ENCODE data around the gene SERPINA12.
"Not testable (repeated sequence)": the region's sequence is repeated elsewhere in the genome, so short reads cannot be mapped to it uniquely, and the experiment has no call there.

The SERPINA12 gene

GRCh38 chr14:94489336-94489735 lies 19.9 kb downstream of the SERPINA12 start:
- no peak for DNase-seq (ENCODE audit: low spot score)

DNA sequence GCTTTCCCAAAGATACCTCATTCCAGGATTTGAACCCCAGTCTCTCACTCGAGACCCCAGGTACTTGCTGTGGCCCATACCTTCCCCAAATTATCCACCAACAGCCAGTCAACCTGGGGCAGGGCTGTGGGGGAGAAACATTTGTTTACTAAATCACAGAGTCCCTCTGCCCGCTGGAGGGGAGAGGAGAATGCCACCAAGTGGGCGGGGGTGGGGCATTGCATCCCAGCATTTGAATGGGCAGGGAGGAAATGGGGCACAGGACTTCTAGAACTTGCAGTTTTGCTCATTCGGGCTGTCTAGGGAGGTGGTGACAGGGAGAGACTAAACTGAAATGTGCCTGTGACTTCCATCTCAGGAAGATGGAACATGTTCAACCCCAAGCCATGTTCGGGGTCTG lies 22.4 kb downstream of the SERPINA12 start:
- DNase-seq (ENCODE audit: low spot score), result no peak

- DNase-seq (ENCODE audit: low spot score), result no peak
Observed at GRCh38 chr14:94485944-94486841, 23.1 kb downstream of the SERPINA12 start.

- DNase-seq (ENCODE audit: low spot score), result no peak
Observed at GRCh38 chr14:94484481-94484880, 24.8 kb downstream of the SERPINA12 start.

DNA sequence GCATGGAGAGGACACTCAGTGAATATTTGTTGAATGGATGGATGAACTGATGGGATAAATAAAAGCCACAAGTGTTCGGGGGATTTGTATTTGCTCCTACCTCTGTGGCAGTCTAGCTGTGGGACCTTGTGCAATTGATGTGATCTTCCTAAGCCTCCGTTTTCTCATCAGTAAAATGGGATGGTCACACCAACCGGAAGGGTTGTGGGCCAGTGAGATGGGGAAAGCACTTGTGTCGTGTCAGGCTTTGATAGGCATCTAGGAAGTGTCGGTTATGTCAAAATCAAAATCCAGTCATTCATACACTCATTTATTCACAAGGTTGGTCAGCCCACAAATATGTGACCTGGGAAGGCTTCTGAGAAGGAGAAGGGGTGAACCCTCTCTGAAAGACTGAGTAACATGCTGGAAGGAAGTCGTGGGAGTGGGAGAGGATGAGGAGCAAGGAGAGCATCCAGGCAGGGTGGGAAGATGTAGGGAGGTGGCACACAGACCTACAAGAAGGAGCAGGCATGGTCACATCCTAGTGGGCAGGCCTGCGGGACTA lies 25.5 kb downstream of the SERPINA12 start:
- no peak for DNase-seq (ENCODE audit: low spot score)

DNA sequence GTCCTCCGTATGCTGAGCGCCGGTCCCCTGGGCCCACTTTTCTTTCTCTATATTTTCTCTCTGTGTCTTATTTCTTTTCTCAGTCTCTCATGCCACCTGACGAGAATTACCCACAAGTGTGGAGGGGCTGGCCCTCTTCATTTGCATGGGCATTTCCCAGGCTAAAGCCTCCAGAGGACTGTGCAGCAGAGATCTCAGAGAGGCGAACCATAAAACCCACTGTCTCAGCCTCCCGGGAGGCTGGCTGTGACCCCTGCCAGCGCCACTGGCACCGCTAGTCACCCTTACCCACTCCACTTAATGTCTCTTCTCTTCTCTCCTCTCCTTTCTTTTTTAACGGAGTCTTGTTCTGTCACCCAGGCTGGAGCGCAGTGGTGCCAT lies 26.2 kb downstream of the SERPINA12 start:
- no peak for DNase-seq (ENCODE audit: low spot score)

DNA sequence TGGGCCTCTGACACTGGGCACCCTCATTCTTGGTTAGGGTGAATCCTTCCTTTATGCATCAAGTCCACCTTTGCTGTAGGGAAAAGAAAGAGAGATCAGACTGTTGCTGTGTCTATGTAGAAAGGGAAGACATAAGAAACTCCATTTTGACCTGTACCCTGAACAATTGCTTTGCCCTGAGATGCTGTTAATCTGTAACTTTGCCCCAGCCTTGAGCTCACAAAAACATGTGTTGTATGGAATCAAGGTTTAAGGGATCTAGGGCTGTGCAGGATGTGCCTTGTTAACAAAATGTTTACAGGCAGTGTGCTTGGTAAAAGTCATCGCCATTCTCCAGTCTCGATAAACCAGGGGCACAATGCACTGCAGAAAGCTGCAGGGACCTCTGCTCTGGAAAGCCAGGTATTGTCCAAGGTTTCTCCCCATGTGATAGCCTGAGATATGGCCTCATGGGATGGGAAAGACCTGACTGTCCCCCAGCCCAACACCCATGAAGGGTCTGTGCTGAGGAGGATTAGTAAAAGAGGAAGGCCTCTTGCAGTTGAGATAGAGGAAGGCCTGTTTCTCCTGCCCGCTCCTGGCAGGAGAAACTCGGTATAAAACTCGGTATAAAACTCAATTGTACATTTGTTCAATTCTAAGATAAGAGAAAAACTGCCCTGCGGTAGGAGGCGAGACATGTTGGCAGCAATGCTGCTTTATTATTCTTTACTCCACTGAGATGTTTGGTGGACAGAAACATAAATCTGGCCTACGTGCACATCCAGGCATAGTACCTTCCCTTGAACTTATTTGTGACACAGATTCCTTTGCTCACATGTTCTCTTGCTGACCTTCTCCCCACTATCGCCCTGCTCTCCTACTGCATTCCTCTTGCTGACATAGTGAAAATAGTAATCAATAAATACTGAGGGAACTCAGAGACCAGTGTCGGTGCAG lies 26.9 kb downstream of the SERPINA12 start:
- DNase-seq (ENCODE audit: low spot score), result not testable (repeated sequence)

DNA sequence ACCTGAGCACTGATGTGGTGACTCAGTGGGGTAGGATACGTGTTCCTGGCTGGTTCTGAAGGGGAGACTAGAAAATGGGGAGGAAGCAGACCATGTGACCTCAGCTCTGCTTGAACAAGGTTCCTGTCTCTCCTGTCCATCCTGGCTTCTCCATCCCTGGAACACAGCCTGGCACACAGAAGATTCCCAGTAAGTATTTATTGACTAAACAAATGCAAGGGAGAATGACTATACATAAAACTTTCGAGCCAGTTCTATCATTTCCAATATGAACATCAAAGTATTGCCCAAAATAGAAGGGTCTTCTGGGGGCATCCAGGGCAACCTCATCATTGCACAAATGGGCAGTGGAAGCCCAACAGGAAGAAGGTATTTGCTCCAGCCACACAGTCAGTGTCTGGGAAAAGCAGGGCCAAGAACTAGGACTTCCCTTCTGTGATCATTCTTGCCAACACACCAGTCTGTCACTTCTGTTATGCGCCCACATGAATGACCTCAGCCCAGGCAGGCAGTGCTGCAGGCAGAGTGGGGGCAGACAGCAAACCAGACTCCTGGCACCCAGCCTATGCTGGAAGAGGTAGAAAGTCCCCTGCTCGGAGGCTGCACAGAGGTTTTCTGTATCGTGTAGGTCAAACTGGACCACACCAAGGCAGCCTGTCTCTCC lies 27.7 kb downstream of the SERPINA12 start:
- no peak for DNase-seq (ENCODE audit: low spot score)

DNA sequence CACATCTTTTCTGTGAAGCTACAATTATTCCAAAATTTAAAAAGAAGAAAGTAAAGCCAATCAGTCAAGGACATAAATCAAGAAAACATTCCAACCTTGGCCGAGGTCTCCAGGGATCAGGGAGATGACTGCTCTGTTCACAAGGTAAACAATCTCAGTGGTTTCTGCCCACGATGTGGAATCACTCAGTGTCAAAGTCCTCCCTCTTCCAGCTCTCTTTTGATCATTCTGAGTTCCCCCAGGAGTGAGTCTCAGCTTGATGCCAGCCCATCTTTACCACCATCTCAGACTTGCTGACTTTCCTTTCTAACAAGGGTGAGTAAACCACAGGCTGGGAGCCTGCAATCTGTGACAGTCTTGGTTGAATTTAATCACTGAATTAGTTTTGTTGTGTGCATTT lies 28.5 kb downstream of the SERPINA12 start:
- DNase-seq (ENCODE audit: low spot score), result no peak

DNA sequence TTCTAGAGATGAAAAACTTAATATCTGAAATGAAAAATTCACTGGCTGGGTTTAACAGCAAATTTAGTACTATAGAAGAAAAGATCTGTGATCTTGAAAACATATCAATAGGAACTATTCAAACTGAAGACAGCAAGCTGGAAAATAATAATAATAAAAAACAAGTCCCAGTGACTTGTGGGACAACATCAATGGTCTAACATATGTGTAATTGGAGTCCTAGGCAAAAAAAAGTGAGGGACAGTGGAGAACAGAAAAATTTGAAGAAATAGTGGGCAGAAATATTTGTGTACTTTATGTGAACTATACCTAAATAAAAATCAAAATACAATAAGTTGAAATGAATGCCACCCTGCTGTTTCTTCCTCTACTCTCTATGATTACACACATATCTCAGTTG lies 30.8 kb downstream of the SERPINA12 start:
- no peak for DNase-seq (ENCODE audit: low spot score)

DNA sequence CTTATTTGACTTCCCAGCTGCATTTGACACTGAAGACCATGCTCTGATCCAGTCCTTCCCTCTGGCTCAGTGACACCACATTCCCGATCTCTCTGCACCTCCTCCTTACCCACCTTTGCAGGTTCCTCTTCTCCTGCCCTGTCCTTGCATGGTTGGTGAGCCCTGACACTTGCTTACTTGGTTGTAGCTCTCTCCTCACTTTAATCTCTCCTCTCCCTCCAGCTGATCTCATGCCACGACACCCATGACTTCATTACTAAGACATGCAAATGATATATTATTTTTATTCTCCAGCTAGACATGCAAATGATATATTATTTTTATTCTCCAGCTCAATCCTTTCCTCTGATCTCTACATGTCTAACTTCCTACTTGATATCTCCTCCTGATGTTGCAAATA lies 33.2 kb downstream of the SERPINA12 start, which contains the start of gene SERPINA9:
Gene SERPINA9 (minus strand): TSS at position 175 of the 400 bp plus-strand sequence. CDS start 6,357 bp downstream, outside the sequence.
- DNase-seq (ENCODE audit: low spot score), result no peak

- DNase-seq (ENCODE audit: low spot score), result no peak
Observed at GRCh38 chr14:94474581-94475031, 34.7 kb downstream of the SERPINA12 start.

GRCh38 chr14:94473666-94474410 lies 35.4 kb downstream of the SERPINA12 start:
- no peak for DNase-seq (ENCODE audit: low spot score)

DNA sequence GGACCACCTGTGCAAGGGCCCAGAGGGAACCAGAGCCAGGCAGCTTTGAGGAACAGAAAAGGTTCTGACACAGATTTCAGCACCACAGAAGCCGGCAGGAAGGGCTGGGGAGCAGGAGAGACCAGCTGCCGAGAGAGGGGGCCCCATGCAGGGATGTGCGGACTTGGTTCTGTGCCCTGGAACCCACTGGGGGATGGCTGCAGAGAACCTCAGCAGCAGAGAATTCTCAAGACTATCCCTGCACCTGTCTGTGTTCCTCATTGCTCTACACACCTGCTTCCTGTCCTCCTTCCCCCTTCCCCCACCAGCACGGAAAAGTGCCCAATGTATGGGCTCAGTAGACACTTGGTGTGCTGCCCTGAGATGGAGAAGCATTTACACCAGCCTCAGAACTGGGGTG lies 36.4 kb downstream of the SERPINA12 start:
- no peak for DNase-seq (ENCODE audit: low spot score)

DNA sequence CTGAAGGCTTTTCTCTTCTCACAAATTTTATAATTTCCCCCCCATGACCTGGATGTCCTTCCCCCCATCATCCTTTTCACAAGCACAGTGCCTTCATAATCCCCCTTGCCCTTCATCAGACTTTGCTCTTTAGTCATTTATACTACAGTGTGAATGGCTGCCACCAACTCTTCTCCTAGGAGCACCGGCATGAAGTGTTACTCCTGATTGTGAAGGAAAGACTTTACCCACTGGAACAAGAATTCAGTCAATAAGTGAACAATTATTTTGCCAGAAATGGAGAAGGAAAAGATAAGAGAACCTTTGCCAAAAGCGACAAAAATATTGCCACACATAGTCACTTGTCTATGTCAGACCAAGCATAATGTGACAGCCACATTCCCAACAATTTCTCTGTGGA lies 38.2 kb downstream of the SERPINA12 start:
- DNase-seq (ENCODE audit: low spot score), result no peak

DNA sequence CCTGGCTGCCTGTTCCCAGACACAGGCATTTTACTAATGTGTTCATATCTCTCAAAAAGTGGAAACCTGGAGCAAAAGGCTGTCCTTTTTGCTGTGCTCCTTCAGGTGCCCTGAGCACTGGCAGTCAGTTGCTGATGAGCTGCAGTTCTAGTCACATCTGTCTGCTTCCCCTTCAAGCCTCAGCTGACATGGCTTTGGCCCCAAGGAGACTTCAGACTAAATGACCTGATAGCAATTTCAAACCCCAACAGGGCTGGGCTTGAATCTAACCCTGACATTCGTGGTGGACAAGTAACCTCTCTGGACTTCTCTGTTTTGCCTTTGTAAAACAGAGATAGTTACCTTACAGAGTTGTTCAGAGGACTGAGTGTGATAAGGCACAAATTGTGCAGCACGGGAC lies 39.0 kb downstream of the SERPINA12 start:
- no peak for DNase-seq (ENCODE audit: low spot score)

- DNase-seq (ENCODE audit: low spot score), result no peak
Observed at GRCh38 chr14:94469261-94469660, 40.0 kb downstream of the SERPINA12 start.

DNA sequence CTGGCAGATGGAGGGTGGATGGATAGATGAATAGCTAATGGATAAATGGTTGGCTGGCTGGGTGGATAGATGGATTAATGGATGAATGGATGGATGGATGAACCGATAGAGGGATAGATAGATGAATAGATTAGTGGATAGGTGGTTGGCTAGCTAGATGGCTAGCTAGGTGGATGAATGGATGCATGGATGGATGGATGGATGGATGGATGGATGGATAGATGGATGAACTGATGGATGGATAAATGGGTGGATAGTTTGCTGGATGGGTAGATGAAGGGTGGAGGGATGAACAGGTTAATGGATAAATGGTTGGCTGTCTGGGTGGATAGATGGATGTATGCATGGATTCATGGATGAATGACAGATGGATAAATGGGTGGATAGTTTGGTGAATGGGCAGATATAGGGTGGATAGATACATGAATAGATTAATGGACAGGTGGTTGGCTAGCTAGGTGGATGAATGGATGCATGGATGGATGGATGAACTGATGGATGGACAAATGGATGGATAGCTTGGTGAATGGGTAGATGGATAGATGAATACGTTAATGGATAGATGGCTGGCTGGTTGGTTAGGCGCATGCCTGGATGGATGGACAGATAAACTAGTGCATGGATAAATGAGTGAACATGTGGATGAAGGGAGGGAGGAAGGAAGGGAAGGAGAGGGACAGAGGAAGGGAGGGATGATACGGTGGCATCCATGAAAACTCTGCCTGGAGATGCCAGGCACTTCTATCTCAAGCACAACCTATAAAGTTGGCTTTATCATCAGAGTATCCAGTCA lies 41.3 kb downstream of the SERPINA12 start:
- no peak for DNase-seq (ENCODE audit: low spot score)

DNA sequence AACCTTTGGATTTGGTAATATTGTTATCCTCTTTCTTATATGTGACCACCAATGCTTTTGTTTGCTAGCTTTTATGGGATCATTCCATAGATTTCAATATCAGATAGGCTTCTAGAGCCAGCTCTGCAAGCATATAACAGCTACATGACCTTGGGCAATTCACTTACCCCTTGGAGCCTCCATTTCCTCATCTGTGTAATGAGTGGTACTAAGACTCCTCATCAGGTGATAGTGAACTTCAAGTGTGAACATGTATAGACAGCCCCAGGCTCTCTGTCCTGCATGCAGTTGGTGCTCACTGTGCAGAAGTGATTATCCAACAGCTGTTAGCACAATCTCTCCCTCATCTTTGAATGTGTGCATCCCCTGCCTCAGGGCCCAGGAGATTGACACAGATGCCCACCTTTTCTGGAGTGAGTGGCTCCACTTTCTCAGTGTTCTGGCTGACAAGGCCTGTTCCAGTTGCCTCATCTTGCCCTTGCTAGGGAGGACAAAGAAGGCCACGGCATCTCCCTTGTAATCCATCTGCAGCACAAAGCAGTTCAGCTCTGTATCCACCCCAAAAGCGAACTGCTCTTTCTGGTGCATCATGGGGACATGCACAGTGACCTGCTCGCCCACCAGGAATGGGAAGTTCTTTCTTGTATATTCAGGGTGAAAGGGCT lies 42.4 kb downstream of the SERPINA12 start:
- no peak for DNase-seq (ENCODE audit: low spot score)

DNA sequence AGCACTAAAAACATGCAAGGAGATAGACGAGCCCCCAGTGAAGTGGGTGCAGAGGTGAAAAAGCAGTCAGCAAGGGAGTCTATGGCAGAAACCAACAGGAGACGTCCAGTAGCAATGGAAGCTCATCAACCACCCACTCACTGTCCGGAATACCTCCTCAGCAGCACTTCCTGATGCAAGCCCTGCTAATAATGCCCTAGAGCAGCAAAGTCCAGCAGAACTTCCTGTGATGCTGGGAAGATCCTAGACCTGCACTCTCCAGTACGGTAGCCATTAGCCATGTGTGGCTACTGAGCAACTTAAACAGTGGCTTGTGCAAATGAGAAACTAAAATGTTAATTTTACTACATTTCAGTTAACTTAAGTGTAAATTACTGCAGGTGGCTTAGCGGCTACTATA lies 44.2 kb downstream of the SERPINA12 start:
- DNase-seq (ENCODE audit: low spot score), result no peak
